GM19099 (cell line): Measurements from ENCODE around the gene TRIM13.

Experiments used
- POLR2A ChIP-seq: IDR thresholded peaks from 3 replicates; pipeline ENCODE4 v1.6.1; 2011; ENCODE audit warnings: low read depth; ENCODE audit not compliant: insufficient read length; ENCODE audit errors: extremely low read depth

The TRIM13 gene

GRCh38 chr13:50016444-50016843 lies 19.6 kb downstream of the TRIM13 start:
- no peak for TF ChIP-seq POLR2A

- TF ChIP-seq POLR2A, result no peak
Observed at GRCh38 chr13:50017819-50018218, 21.0 kb downstream of the TRIM13 start.

GRCh38 chr13:50025436-50025835 lies 28.6 kb downstream of the TRIM13 start:
- TF ChIP-seq POLR2A, result no peak

DNA sequence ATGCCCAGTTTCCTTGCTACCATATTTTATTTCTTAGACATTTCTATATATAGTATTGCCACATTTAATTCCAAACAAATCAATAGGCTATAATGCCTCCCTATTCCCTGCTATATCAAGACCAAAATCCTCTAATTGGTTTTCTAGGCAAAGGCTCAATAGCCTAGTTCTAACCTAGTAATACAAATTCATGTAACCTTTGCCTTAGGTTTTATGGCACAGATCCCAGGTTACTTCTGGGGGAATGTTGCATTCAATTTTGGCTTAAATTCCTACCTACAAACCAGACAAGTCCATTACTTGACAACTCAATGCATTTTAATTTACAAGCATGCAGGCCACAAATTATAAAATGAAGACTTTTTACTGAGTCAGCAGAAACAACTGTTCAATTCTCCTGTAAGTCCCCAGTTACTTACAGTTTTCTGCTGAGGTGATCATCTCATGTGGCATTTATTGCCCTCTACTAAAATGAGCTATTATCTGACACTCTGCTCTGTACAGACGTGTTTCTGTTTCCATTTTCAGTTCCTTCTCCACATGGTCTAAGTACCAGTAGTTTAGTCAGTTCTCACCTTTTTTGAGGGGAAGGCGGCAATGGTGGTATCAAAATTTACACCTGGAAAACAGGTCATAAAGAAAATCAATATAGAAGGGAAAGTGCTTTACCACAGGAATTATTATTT lies 30.1 kb downstream of the TRIM13 start:
- TF ChIP-seq POLR2A, result no peak

- TF ChIP-seq POLR2A, result no peak
Observed at GRCh38 chr13:50030315-50030714, 33.5 kb downstream of the TRIM13 start.

DNA sequence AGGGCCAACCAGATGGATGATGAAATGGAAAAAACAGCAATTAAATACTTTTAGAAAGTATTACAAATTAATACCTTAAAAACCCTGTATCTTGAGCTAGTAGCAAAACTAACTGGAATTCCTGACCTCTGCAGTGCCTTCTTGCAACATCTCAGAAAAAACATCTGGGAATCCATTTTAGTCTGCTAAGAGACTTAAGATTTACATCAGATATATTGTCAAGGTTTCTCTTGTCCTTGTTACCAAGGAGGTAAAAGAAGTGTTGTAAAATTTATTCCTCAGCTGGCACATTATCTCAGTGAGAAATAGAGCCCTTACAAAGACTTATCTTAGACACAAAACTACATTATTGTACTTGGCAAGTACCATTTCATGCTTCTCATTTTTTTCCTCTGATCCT lies 36.9 kb downstream of the TRIM13 start:
- no peak for TF ChIP-seq POLR2A

DNA sequence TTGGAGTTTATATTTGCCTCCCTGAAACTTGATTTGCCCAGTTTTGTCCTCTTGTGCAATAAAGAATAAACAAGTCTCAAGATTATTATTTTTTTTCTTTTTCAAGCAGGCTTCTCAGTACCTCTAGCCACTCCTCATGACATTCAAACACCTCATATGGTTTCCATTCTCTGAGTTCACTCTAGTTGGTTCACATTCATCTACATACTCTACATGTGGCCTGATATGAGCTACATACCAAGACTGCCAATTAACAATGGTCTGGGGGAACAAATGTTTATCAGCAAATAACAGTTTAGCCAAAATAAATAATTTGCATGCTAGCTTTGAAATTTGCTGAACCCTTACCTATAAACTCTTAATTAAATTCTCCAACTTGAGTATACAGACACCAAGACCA lies 40.9 kb downstream of the TRIM13 start:
- no peak for TF ChIP-seq POLR2A

DNA sequence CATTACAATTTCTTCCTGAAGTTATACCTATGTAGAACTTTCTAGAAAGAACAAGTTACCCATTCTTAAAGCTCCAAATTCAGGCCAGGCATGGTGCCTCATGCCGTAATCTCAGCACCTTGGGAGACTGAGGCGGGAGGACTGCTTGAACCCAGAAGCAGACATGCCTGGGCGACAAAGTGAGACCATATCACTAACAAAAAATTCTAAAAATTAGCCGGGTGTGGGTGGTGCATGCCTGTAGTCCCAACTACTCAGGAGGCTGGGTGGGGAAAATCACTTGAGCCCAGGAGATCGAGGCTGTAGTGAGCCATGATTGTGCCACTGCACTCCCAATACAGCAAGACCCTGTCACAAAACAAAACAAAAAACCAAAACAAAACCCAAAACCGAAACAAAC lies 41.4 kb downstream of the TRIM13 start:
- no peak for TF ChIP-seq POLR2A

DNA sequence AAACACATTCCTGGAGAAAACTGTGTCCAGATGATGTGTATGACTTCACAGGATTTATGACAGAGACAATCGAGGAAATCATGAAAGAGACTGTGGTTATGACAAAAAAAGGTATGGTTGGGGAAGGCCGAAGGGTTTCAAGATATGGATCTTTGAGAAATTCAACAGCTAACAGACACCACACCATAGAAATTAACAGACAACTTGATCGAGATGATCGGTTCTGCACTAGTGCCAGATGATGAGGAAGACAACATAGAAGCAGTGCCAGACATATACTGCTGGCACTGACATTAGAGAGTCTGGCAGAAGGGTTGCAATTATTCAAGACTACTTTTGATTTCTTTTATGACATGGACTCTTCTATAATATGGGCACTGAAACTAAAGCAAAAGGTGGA lies 55.6 kb downstream of the TRIM13 start:
- TF ChIP-seq POLR2A, result no peak

- no peak for TF ChIP-seq POLR2A
Observed at GRCh38 chr13:50053844-50054243, 57.0 kb downstream of the TRIM13 start.

- no peak for TF ChIP-seq POLR2A
Observed at GRCh38 chr13:50055454-50055853, 58.6 kb downstream of the TRIM13 start.

DNA sequence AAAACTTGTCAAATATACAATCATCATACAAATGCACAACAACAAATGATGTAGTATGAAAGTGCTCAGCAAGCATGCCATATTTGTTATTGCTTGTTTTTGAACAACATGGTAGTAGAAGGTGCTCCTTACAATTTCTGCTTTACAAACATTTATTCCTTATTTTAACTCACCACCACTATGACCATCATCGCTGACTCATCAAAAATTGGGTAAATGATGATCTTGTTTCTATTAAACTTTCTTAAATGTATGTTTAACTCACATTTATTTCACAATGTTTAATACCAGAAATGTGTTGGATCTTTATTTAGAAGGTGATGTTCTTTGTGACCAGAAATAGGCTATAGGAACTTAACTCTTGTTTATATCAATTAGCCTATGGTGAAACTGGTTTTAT lies 63.9 kb downstream of the TRIM13 start:
- TF ChIP-seq POLR2A, result no peak

- no peak for TF ChIP-seq POLR2A
Observed at GRCh38 chr13:50065712-50066111, 68.9 kb downstream of the TRIM13 start.
